ENCODE measurements around the gene CPNE9. TPM values are rescaled to one million over a fixed set of nuclear protein-coding genes. Genes with fewer than 3 reads are reported as not detected.

Gene CPNE9
- total RNA-seq, 1 donor from 2014 or later, result 0.52 TPM

GRCh38 chr3:9725775-9726515 lies 22.3 kb downstream of the CPNE9 start:
- no peak overlapping the region for H3K9ac ChIP-seq (ENCODE audit: low read depth in 1 of 3, low read length in 3 of 3)
- peaks cover 4 to 5% (median 5%) of the 10 kb centered on the region in 3 donors for H3K4me1 ChIP-seq (ENCODE audit: control insufficient read depth in 3 of 3, insufficient read depth in 3 of 3, low read length in 3 of 3)
- H3K36me3 ChIP-seq (ENCODE audit: control insufficient read depth in 3 of 3, insufficient read depth in 3 of 3, low read length in 3 of 3), result no peaks in the 10 kb centered on the region
- H3K4me3 ChIP-seq (ENCODE audit: low read length in 3 of 3), result no peak overlapping the region
- H3K27ac ChIP-seq (ENCODE audit: low read depth, low read length), result no peak overlapping the region
- H3K9me3 ChIP-seq (ENCODE audit: control insufficient read depth in 3 of 3, low read length in 3 of 3), result no peaks in the 10 kb centered on the region
- H3K27me3 ChIP-seq (ENCODE audit: control insufficient read depth in 3 of 3, insufficient read depth in 3 of 3, low read length in 3 of 3), result no peaks in the 10 kb centered on the region

GRCh38 chr3:9727041-9727595 lies 23.5 kb downstream of the CPNE9 start:
- Histone ChIP-seq H3K9ac (ENCODE audit: low read depth in 1 of 3, low read length in 3 of 3) (no peak overlapping the region), H3K27me3 (ENCODE audit: control insufficient read depth in 3 of 3, insufficient read depth in 3 of 3, low read length in 3 of 3) (no peaks in the 10 kb centered on the region), H3K4me3 (ENCODE audit: low read length in 3 of 3) (no peak overlapping the region), H3K9me3 (ENCODE audit: control insufficient read depth in 3 of 3, low read length in 3 of 3) (no peaks in the 10 kb centered on the region), H3K4me1 (ENCODE audit: control insufficient read depth in 3 of 3, insufficient read depth in 3 of 3, low read length in 3 of 3) (peaks cover 5 to 7% (median 5%) of the 10 kb centered on the region in 3 donors), H3K27ac (ENCODE audit: low read depth, low read length) (no peak overlapping the region), H3K36me3 (ENCODE audit: control insufficient read depth in 3 of 3, insufficient read depth in 3 of 3, low read length in 3 of 3) (no peaks in the 10 kb centered on the region)

- H3K4me1 ChIP-seq (ENCODE audit: control insufficient read depth in 3 of 3, insufficient read depth in 3 of 3, low read length in 3 of 3), result peaks cover 10 to 13% (median 11%) of the 10 kb centered on the region in 3 donors
- no peaks in the 10 kb centered on the region for H3K27me3 ChIP-seq (ENCODE audit: control insufficient read depth in 3 of 3, insufficient read depth in 3 of 3, low read length in 3 of 3)
- H3K27ac ChIP-seq (ENCODE audit: low read depth, low read length), result no peak overlapping the region
- H3K9ac ChIP-seq (ENCODE audit: low read depth in 1 of 3, low read length in 3 of 3), result no peak overlapping the region
- no peak overlapping the region for H3K4me3 ChIP-seq (ENCODE audit: low read length in 3 of 3)
- no peaks in the 10 kb centered on the region for H3K9me3 ChIP-seq (ENCODE audit: control insufficient read depth in 3 of 3, low read length in 3 of 3)
- H3K36me3 ChIP-seq (ENCODE audit: control insufficient read depth in 3 of 3, insufficient read depth in 3 of 3, low read length in 3 of 3), result no peaks in the 10 kb centered on the region
These were observed 24.1 kb downstream of the CPNE9 start for GRCh38 chr3:9727743-9728142.

GRCh38 chr3:9729419-9729818 lies 25.8 kb downstream of the CPNE9 start:
- H3K27me3 ChIP-seq (ENCODE audit: control insufficient read depth in 3 of 3, insufficient read depth in 3 of 3, low read length in 3 of 3), result no peaks in the 10 kb centered on the region
- H3K27ac ChIP-seq (ENCODE audit: low read depth, low read length), result no peak overlapping the region
- no peak overlapping the region for H3K4me3 ChIP-seq (ENCODE audit: low read length in 3 of 3)
- no peak overlapping the region for H3K9ac ChIP-seq (ENCODE audit: low read depth in 1 of 3, low read length in 3 of 3)
- H3K36me3 ChIP-seq (ENCODE audit: control insufficient read depth in 3 of 3, insufficient read depth in 3 of 3, low read length in 3 of 3), result peaks cover 5 to 7% (median 6%) of the 10 kb centered on the region in 3 donors
- peaks cover 19 to 25% (median 24%) of the 10 kb centered on the region in 3 donors for H3K4me1 ChIP-seq (ENCODE audit: control insufficient read depth in 3 of 3, insufficient read depth in 3 of 3, low read length in 3 of 3)
- H3K9me3 ChIP-seq (ENCODE audit: control insufficient read depth in 3 of 3, low read length in 3 of 3), result no peaks in the 10 kb centered on the region

- peaks cover 8 to 20% (median 16%) of the 10 kb centered on the region in 3 donors for H3K36me3 ChIP-seq (ENCODE audit: control insufficient read depth in 3 of 3, insufficient read depth in 3 of 3, low read length in 3 of 3)
- H3K9ac ChIP-seq (ENCODE audit: low read depth in 1 of 3, low read length in 3 of 3), result peak overlapping the region in 2 of 3 donors; percentile 55 to 58
- H3K27ac ChIP-seq (ENCODE audit: low read depth, low read length), result peak overlapping the region; percentile 97
- peak overlapping the region; percentile 73 to 85 (median 82) for H3K4me3 ChIP-seq (ENCODE audit: low read length in 3 of 3)
- peaks cover 20 to 25% (median 24%) of the 10 kb centered on the region in 3 donors for H3K4me1 ChIP-seq (ENCODE audit: control insufficient read depth in 3 of 3, insufficient read depth in 3 of 3, low read length in 3 of 3)
- no peaks in the 10 kb centered on the region for H3K9me3 ChIP-seq (ENCODE audit: control insufficient read depth in 3 of 3, low read length in 3 of 3)
- H3K27me3 ChIP-seq (ENCODE audit: control insufficient read depth in 3 of 3, insufficient read depth in 3 of 3, low read length in 3 of 3), result no peaks in the 10 kb centered on the region
These were observed 27.1 kb downstream of the CPNE9 start for GRCh38 chr3:9730657-9731205.

- H3K4me1 ChIP-seq (ENCODE audit: control insufficient read depth in 3 of 3, insufficient read depth in 3 of 3, low read length in 3 of 3), result peaks cover 21 to 28% (median 24%) of the 10 kb centered on the region in 3 donors
- H3K4me3 ChIP-seq (ENCODE audit: low read length in 3 of 3), result peak within 1 kb of the TSS; percentile 88 to 90 (median 89)
- H3K9ac ChIP-seq (ENCODE audit: low read depth in 1 of 3, low read length in 3 of 3), result peak within 1 kb of the TSS; percentile 97 to 99 (median 98)
- peaks cover 10 to 25% (median 21%) of the 10 kb centered on the region in 3 donors for H3K36me3 ChIP-seq (ENCODE audit: control insufficient read depth in 3 of 3, insufficient read depth in 3 of 3, low read length in 3 of 3)
- H3K9me3 ChIP-seq (ENCODE audit: control insufficient read depth in 3 of 3, low read length in 3 of 3), result no peaks in the 10 kb centered on the region
- H3K27ac ChIP-seq (ENCODE audit: low read depth, low read length), result peak within 1 kb of the TSS; percentile 97
- H3K27me3 ChIP-seq (ENCODE audit: control insufficient read depth in 3 of 3, insufficient read depth in 3 of 3, low read length in 3 of 3), result no peaks in the 10 kb centered on the region
These were observed 27.8 kb downstream of the CPNE9 start, which contains the start of gene BRPF1 for GRCh38 chr3:9731206-9732079. BRPF1 (plus strand) TSS chr3:9731735; CDS start chr3:9734141, 2,406 bp downstream.

- H3K27me3 ChIP-seq (ENCODE audit: control insufficient read depth in 3 of 3, insufficient read depth in 3 of 3, low read length in 3 of 3), result no peaks in the 10 kb centered on the region
- peak overlapping the region; percentile 88 to 90 (median 89) for H3K4me3 ChIP-seq (ENCODE audit: low read length in 3 of 3)
- peaks cover 21 to 29% (median 24%) of the 10 kb centered on the region in 3 donors for H3K4me1 ChIP-seq (ENCODE audit: control insufficient read depth in 3 of 3, insufficient read depth in 3 of 3, low read length in 3 of 3)
- H3K9me3 ChIP-seq (ENCODE audit: control insufficient read depth in 3 of 3, low read length in 3 of 3), result no peaks in the 10 kb centered on the region
- peaks cover 18 to 32% (median 29%) of the 10 kb centered on the region in 3 donors for H3K36me3 ChIP-seq (ENCODE audit: control insufficient read depth in 3 of 3, insufficient read depth in 3 of 3, low read length in 3 of 3)
- peak overlapping the region; percentile 97 for H3K27ac ChIP-seq (ENCODE audit: low read depth, low read length)
- H3K9ac ChIP-seq (ENCODE audit: low read depth in 1 of 3, low read length in 3 of 3), result peak overlapping the region; percentile 97 to 99 (median 98)
These were observed 28.6 kb downstream of the CPNE9 start for GRCh38 chr3:9732080-9732739.

- no peaks in the 10 kb centered on the region for H3K27me3 ChIP-seq (ENCODE audit: control insufficient read depth in 3 of 3, insufficient read depth in 3 of 3, low read length in 3 of 3)
- H3K9me3 ChIP-seq (ENCODE audit: control insufficient read depth in 3 of 3, low read length in 3 of 3), result no peaks in the 10 kb centered on the region
- no peak overlapping the region for H3K27ac ChIP-seq (ENCODE audit: low read depth, low read length)
- peaks cover 21 to 29% (median 24%) of the 10 kb centered on the region in 3 donors for H3K4me1 ChIP-seq (ENCODE audit: control insufficient read depth in 3 of 3, insufficient read depth in 3 of 3, low read length in 3 of 3)
- peaks cover 21 to 36% (median 33%) of the 10 kb centered on the region in 3 donors for H3K36me3 ChIP-seq (ENCODE audit: control insufficient read depth in 3 of 3, insufficient read depth in 3 of 3, low read length in 3 of 3)
- peak overlapping the region; percentile 97 to 99 (median 98) for H3K9ac ChIP-seq (ENCODE audit: low read depth in 1 of 3, low read length in 3 of 3)
- H3K4me3 ChIP-seq (ENCODE audit: low read length in 3 of 3), result peak overlapping the region; percentile 88 to 90 (median 89)
These were observed 29.1 kb downstream of the CPNE9 start for GRCh38 chr3:9732740-9733115.

GRCh38 chr3:9736831-9737230 lies 33.2 kb downstream of the CPNE9 start:
- H3K27ac ChIP-seq (ENCODE audit: low read depth, low read length), result no peak overlapping the region
- H3K9me3 ChIP-seq (ENCODE audit: control insufficient read depth in 3 of 3, low read length in 3 of 3), result no peaks in the 10 kb centered on the region
- no peaks in the 10 kb centered on the region for H3K27me3 ChIP-seq (ENCODE audit: control insufficient read depth in 3 of 3, insufficient read depth in 3 of 3, low read length in 3 of 3)
- peaks cover 59 to 76% (median 74%) of the 10 kb centered on the region in 3 donors for H3K36me3 ChIP-seq (ENCODE audit: control insufficient read depth in 3 of 3, insufficient read depth in 3 of 3, low read length in 3 of 3)
- peaks cover 16 to 23% (median 20%) of the 10 kb centered on the region in 3 donors for H3K4me1 ChIP-seq (ENCODE audit: control insufficient read depth in 3 of 3, insufficient read depth in 3 of 3, low read length in 3 of 3)
- no peak overlapping the region for H3K9ac ChIP-seq (ENCODE audit: low read depth in 1 of 3, low read length in 3 of 3)
- H3K4me3 ChIP-seq (ENCODE audit: low read length in 3 of 3), result no peak overlapping the region

Data from skeletal muscle tissue (tissue), 4 donors.